NCI-H2196 treated with DMSO at 0.1 percent for 48 hours (cell line): Measurements from ENCODE around the gene POLDIP3.
"Not testable (repeated sequence)": the region's sequence is repeated elsewhere in the genome, so short reads cannot be mapped to it uniquely, and the experiment has no call there.

Source experiments
- DNase-seq: peaks from one replicate; lab custom pipeline; 2025; ENCODE audit not compliant: unreplicated experiment; lab: John Stamatoyannopoulos, UW

Gene POLDIP3

GRCh38 chr22:42587588-42588175, 27.0 kb downstream of the POLDIP3 start:
- DNase-seq, result no peak

- no peak for DNase-seq
Measured at GRCh38 chr22:42586381-42586780, 28.3 kb downstream of the POLDIP3 start.

DNA sequence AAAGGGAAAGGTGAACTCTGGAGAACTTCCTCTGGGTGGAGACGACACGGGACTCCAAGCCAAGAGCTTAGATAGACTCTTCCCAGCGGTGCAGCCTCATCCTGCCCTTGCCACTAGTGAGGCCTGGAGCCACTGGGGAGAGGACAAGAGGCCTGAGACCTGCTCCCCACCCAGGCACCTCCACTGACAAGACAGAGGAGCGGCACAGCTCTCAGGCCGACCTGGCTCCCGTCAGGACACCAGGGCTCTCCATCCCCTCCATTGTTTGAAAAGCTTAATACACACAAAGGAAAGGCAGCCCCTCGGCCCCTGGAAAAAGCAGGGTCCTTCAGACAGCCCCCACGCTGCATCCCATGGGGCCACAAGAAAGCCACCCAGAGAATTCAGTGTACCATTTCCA, 29.6 kb downstream of the POLDIP3 start:
- DNase-seq, result no peak

DNA sequence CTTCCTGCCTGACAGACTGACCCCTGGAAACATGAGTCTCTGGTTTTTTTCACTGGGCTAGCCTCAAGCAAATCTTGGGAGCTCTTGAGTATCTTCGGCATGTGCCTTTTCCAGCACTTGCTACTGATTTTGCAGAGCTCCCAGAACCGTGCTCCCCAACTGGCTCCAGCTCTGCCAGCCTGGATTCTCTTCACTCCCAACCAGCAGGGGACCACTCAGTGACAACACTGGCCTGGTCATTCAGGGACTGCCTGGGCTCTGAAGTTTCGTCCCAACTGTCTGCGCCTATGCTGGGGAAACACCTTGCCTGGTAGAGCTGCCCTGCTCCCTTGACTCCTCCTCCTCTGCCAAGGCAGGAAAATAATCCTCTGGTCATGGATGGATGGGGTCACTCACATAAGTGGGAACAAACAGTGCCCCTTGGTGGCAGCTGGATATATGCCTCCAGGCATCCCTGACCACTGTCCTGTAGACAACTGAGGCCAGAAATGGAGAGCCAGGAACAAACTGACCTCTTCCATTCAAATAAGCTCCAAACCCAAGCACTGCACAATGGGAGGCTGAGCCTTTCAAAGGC, 30.2 kb downstream of the POLDIP3 start:
- DNase-seq, result no peak

DNA sequence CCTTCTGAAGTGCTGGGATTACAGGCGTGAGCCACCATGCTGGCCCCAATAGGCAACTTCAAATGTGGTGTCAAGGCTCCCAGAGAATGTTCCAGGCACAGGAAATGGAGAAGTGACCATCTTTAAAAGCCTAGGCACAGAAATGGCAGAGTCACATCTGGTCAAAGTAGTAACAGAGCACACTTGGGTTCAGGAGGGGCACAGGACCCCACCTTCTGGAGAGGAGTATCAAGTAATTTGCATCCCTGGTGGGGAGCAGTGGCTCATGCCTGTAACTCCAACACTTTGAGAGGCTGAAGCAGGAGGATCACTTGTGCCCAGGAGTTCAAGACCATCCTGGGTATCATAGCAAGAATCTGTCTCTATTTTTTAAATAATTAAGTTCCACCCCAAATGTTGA, 31.7 kb downstream of the POLDIP3 start:
- DNase-seq, result no peak

DNA sequence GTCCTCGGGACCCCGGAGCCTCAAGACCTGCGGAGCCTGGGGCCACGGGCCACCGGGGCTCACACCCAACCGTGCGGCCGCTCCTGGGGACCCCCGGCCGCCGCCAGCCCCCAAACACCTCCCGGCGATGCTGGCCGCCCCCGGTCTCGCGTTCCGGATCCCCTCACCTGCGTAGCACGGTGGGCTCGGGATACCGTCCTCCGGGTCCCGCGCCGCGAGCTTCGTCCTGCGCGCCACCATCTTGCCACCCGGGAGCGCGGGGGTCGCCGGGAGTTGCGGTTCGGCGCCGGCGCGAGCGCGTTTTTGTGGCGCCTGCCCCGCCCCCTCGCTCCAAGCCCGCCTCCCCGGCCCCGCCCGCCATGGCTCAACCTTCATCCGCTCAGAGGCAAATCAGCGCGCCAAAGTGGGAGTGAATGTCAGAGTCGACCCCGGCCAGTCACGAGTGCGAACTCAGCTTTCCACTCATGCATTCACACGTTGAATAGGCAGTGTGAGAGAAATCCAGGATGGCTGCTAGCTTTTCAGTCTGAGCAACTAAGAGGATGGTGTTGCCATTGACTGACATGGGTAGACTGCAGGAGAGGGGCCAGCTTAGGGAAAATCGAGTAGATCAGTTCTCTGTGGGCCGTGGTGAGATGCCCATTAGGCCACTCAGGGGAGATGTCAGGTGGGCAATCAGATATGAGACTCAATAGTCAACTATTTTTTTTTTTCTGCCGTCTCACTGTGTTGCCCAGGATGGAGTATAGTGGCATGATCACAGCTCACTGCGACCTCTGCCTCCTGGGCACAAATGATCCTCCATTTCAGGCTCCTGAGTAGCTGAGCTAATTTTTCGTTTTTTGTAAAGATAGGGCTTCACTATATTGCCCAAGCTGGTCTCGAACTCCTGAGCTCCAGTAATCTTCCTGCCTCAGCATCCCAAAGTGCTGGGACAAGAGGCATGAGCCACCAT, 32.6 kb downstream of the POLDIP3 start:
- DNase-seq, result peak; percentile 56

- not testable (repeated sequence) for DNase-seq
Measured at GRCh38 chr22:42581194-42581761, 33.4 kb downstream of the POLDIP3 start.

GRCh38 chr22:42580040-42580439, 34.6 kb downstream of the POLDIP3 start:
- not testable (repeated sequence) for DNase-seq

GRCh38 chr22:42577623-42578240, 37.0 kb downstream of the POLDIP3 start:
- DNase-seq, result no peak

DNA sequence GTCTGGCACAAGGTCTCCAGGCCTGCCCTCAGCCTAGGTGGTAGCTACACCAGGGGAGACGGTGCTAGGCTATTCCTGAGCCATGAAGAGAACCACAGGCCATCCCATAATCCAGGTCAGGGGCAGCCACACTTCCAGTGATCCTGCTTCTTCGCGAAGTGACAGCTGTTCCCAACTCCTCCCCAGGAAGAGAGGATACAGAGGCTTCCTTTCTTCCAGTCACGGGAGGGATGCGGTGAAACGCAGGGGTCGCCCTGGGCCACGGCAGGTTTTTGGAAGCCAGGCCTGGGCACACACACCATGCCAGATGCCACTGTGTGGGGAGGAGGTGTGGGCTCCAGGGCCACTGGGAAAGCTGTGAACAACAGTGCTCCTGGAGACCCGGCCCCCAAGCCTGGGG, 37.5 kb downstream of the POLDIP3 start:
- DNase-seq, result not testable (repeated sequence)

- DNase-seq, result not testable (repeated sequence)
Measured at GRCh38 chr22:42575996-42576574, 38.6 kb downstream of the POLDIP3 start.

GRCh38 chr22:42574468-42574867, 40.2 kb downstream of the POLDIP3 start:
- not testable (repeated sequence) for DNase-seq

- not testable (repeated sequence) for DNase-seq
Measured at GRCh38 chr22:42574046-42574445, 40.6 kb downstream of the POLDIP3 start.

- DNase-seq, result not testable (repeated sequence)
Measured at GRCh38 chr22:42571068-42571467, 43.6 kb downstream of the POLDIP3 start.

- DNase-seq, result not testable (repeated sequence)
Measured at GRCh38 chr22:42570580-42570979, 44.1 kb downstream of the POLDIP3 start.

DNA sequence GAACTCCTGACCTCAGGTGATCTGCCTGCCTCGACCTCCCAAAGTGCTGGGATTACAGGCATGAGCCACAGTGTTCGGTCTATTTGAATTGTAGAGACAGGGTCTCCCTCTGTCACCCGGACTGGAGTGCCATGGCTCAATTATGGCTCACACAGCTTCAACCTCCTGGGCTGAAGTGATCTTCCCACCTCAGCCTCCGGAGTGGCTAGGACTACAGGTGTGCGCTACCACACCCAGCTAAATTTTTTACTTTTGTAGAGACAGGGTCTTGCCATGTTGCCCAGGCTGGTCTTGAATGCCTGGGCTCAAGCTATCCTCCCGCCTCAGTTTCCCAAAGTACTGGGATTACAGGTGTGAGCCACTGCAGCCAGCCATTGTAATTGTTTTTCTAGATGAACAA, 46.7 kb downstream of the POLDIP3 start:
- not testable (repeated sequence) for DNase-seq

- DNase-seq, result no peak
Measured at GRCh38 chr22:42565956-42566355, 48.7 kb downstream of the POLDIP3 start.

DNA sequence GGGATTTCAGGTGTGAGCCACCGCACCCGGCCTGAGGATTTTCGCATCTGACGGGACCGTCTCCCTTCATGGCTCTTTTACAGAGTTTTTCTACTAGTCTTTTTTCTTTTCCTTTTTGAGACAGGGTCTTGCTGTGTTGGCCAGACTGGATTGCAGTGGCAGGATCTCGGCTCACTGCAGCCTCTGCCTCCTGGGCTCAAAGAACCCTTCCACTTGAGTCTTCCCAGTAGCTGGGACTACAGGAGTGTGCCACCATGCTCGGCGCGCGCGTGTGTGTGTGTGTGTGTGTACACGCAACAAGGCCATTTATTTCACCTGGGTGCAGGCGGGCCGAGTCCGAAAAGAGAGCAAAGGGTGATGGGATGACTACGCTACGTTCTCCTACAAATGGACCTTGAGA, 50.0 kb downstream of the POLDIP3 start:
- DNase-seq, result no peak

DNA sequence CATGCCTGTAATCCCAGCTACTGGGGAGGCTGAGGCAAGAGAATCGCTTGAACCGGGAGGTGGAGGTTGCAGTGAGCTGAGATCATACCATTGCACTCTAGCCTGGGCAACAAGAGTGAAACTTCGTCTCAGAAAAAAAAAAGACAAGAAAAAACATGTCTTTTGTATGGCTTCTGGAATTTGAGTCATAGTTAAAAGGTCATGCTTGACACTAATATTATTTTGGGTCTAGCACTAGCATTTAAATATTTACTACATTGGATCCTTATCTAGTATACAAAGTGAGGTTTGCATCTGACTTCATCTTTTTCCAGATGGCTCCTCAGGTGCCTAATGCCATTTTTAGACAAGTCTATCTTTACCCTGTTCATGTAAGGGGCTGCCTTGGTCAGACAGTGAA, 50.7 kb downstream of the POLDIP3 start:
- not testable (repeated sequence) for DNase-seq

DNA sequence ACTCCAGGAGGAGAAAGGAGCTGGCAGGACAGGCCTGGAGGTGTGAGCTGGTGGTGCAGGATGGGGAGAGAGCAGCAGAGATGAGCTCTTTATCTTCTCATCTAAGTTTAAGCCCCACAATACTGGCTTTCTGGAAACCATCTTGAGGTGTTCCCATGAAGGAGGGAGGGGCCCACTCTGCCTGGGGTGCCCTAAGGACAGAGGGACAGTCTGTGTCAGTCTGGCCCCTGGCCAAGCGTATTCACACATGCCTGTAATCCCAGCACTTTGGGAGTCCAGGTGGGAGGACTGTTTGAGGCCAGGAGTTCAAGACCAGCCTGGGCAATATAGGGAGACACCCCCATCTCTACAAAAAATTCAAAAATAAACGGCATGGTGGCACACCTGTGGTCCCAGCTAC, 52.0 kb downstream of the POLDIP3 start:
- DNase-seq, result no peak

DNA sequence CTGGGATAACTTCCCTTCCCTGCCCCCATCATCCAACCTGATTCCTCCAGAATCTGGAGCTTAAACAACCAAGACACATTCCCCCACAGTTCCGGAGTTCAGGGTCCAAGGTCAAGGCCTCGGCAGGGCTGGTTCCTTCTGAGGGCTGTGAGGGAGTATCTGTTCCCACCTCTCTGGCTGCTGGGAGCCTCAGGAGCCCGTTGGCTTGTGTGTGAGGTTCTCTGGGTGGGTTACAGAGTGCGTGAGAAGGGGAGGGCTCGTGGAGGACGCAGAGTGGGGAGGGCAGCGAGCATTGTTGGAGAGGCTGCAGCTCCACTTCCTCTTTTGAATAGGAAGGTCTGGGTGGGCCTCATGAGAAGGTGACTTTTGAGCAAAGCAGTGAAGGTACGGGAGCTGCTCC, 52.4 kb downstream of the POLDIP3 start:
- DNase-seq, result no peak
